HG03520 (cell line): ENCODE measurements around the gene MAOB.

Source experiments
- ATAC-seq: cut with Tn5 transposase; IDR thresholded peaks from one replicate; pipeline ENCODE4 v1.9.1; 2021; ENCODE audit warnings: mild to moderate bottlenecking, moderate library complexity; ENCODE audit not compliant: unreplicated experiment

MAOB gene

DNA sequence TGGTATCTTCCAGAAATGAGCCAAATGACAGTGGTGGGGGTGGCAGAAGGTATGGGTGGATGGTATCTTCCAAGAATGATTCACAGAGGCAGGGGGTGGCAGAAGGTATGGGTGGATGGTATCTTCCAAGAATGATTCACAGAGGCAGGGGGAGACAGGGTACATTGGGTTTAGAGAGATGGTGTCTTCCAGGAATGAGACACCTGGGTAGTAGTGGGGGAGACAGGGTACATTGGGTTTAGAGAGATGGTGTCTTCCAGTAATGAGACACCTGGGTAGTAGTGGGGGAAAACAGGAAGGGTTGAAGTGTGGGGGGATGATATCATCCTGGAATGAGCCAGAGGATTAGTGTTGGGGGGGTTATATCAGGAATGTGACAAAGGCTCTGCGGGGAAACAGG is 164.2 kb downstream of the MAOB start:
- ATAC-seq, result no peak

DNA sequence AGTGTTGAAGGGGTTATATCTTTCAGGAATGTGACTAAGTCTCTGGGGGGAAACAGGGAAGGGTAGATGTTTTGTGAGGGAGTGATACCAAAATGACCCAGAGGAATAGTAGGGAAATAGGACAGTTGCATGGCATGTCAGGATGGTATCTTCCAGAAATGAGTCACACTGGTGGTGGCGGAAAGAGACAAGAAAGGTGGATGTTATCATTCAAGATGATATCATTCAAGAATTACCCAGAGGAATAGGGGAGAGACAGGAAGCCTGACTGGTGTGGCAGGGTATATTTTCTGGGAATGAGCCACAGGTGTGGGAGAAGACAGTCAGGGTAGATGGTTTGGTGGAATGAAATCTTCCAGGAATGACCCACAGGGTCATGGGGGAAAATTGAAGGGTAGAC is 165.1 kb downstream of the MAOB start:
- ATAC-seq, result no peak

DNA sequence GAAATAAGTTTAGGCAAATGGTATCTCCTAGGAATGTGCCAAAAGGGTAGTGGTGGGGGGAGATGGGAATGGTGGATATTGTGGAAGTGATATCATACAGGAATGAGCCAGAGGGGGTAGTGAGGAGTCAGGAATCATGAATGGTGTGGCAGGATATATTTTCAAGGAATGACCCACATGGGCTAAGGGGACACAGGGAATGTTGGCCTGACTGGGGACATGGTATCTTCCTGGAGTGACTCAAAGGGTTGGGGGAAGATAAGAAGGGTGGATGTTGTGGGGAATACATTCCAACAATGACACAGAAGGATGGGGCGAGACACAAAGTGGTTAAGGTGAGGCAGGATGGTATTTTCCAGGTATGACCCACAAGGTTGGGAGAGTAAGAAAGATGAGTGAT is 165.6 kb downstream of the MAOB start:
- no peak for ATAC-seq
